Erythroblast (primary cell): Measurements from ENCODE around the gene FANCE.
"Not testable (repeated sequence)": the region's sequence is repeated elsewhere in the genome, so short reads cannot be mapped to it uniquely, and the experiment has no call there.

Experiments
- DNase-seq, 2 experiments: peaks; one replicate each; lab custom pipeline; 2025; lab: John Stamatoyannopoulos, UW
- GATA1 ChIP-seq: IDR thresholded peaks from 2 replicates; pipeline ENCODE4 v1.6.1; 2011; ENCODE audit warnings: low read depth, mild to moderate bottlenecking, control low read depth, low read length, moderate library complexity
- POLR2A ChIP-seq: IDR thresholded peaks from 2 replicates; pipeline ENCODE4 v1.6.1; 2011; ENCODE audit warnings: mild to moderate bottlenecking, low read length

The FANCE gene

DNA sequence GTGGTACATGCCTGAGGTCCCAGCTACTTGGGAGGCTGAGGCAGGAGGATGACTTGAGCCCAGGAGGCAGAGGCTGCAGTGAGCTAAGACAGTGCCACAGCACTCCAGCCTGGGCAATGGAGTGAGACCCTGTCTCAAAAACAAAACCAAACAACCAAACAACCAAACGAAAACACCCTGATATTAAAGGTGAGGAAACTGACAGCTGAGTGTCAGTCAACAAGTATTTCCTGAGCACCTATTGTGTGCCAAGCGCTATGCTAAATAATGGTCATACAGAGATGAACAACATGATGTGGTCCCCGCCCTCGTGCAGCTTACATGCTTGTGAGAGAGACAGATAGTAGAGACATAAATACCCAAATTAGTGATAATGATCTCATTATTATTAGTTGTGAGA is 62.4 kb downstream of the FANCE start:
- no peak for TF ChIP-seq GATA1
- TF ChIP-seq POLR2A: no peak
- DNase-seq: no peak

- DNase-seq: not testable (repeated sequence)
Measured at GRCh38 chr6:35515939-35516338, 63.8 kb downstream of the FANCE start.
